NCI-H1048 (cell line): ENCODE data around the gene NPLOC4.
"Not testable (repeated sequence)": the region's sequence is repeated elsewhere in the genome, so short reads cannot be mapped to it uniquely, and the experiment has no call there.

Experiments
- DNase-seq: peaks from one replicate; lab custom pipeline; 2025; lab: John Stamatoyannopoulos, UW

NPLOC4 gene

DNA sequence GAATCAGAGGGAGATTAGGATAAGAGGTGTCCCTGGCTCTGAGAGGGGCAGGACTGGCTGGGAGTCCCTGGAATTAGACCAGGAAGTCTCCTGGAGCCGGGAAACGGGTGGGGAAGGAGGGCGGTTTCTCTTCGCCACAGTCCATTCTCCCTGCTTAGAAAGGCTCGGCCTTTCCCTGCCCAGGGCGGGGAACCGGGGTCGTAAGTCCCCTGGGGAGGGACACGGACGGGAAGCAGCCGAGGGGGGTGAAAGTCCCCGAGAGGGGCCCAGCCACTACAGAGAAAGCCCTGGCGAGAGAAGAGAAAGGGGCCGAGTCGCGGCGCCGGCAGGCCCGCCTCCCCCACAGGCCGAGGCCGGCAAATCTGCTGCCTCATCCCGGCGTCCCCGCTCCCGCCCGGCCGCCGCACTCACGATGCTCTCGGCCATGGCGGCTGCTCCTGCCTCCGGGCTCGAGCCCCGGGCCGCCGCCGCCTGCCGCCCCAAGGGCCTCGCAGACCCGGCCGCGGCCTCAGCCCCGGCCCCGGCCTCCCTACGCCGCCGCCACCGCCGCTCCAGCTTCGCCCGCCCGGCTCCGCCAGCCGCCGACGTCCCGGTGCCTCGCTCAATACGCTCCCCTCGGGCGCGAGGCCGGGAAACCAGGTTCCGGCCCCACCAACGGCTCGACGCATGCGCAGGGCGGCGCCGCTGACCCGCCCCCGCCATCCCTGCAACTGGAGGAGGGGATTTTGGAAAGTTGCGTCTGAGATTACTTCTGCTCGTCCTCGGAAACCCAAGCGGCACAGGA lies at the start of gene NPLOC4, which contains the start of gene TSPAN10:
Gene NPLOC4, minus strand, starts transcription at position 608 of the 784 bp plus-strand sequence. Its CDS starts 182 bp downstream, at position 426.
Gene TSPAN10, plus strand, starts transcription at position 692 of the 784 bp plus-strand sequence. CDS start 5,217 bp downstream, outside the sequence.
- DNase-seq = peak; percentile 46

DNA sequence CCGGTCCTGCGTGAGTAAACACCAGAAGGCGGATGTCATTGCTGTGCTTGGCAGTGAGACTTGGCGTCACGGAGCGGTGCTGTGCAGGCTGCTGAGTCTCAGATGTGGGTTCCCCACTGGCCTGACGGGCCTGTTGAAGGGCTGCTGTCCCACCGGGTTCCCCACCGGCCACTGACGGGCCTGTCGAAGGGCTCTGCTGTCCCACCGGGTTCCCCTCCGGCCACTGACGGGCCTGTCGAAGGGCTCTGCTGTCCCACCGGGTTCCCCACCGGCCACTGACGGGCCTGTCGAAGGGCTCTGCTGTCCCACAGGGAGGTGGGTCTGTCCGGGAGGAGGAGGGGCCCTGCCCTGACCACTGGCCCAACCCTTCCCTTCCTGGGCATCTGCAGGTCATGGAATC lies 49.7 kb upstream of the NPLOC4 start:
- no peak for DNase-seq

DNA sequence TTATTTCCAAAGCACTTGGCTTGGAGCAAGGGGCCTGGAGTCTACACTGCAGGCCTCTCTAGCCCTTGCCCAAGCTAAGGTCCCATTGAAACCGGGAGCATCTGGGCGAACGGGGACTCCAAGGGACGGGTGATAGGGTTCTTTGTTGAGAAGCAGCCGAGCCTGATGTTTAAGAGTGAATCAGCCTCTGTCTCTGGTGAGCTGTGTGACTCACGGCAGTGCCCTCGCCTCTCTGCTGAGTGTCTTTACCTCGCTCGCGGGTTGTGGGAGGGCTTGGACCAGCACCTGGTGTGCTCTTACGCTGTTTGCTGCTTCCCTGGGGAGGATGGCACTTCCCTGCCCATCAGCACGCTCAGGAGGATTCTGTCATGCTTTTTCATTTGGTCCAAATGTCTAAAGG lies 48.2 kb upstream of the NPLOC4 start:
- no peak for DNase-seq

DNA sequence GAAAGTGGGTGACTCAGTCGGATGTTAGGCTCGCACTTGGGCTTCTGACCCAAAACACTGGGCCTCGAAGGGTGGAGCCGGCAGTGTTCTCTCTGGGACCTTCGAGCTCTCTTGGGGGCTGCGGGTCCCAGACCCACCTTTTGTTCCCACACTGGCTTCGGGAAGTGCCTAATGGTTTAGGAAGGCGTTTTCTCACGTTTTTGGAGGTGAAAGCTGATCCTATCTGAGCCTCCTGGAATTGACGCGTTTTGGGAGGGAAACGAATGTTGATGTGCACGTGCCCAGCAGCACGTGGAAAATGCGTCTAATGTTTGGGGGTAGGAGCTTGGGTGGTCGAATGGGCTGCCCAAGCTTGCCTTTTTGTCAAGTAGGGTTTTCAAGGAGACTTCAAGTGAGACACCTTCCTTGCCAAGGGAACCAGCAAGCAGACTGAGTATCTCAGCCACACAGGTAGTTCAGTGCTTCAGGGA lies 47.6 kb upstream of the NPLOC4 start:
- DNase-seq = no peak

DNA sequence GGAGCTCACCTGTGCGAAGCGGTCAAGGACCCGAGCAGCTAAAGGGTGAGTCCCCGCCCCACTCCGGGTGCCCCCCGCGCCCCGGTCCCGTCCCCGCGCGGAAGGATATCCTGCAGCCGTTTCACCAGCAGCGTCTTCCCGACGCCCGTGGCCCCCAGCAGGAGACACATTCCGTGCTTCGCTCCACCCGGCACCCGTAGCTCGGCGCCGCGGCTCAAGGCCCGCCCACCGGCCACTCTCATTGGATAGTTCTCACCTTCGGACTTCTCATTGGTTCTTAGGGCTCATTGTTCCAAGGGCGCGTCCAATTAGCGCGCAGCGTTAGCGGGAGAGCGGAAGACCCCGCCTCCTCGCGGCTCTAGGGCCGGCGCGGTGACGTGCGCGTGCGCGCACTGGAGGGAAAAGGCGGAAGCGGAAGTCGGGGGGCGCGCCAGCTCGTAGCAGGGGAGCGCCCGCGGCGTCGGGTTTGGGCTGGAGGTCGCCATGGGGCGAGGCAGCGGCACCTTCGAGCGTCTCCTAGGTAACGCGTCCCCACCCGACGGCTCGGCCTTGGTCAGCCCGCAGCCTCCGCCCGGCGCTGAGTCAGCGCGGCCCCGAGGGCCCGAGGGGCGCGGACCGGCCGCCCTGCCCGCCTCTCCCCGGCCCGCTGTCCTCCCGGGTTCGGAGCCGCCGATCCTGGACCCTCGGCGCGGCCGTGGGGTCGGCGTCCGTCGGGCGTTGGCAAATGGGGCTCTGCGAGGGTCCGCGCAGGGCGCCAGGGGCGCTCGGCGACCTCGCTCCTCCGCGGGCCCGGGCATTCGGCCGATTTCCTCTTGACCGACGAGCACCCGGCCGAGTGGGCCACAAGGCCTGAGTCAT lies 46.9 kb upstream of the NPLOC4 start, which contains the start of the genes ARL16 and HGS:
Gene ARL16, minus strand, starts transcription at position 214 of the 858 bp plus-strand sequence. Its CDS starts 44 bp downstream, at position 170.
Gene HGS, plus strand, starts transcription at position 428 of the 858 bp plus-strand sequence. Its CDS starts 56 bp downstream, at position 484.
- peak; percentile 97 for DNase-seq

DNA sequence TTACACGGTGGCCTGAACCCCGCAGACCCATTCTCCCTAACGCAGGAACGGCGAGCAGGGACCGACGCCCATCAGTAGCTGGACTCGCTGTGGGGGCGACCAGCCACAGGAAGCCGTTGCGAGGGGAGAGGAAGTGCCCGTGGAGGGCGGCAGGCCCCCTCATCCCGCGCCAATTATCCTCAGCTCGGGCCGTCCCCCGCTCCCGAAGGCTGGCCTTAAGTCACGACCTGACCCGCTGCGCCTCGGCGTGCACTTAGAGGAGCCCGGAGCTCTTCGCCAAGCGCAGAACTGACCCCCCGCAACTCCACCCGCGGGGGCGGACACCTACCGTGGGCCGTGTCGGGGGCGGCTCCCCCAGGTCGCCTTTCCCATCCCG lies 46.3 kb upstream of the NPLOC4 start:
- DNase-seq = no peak

DNA sequence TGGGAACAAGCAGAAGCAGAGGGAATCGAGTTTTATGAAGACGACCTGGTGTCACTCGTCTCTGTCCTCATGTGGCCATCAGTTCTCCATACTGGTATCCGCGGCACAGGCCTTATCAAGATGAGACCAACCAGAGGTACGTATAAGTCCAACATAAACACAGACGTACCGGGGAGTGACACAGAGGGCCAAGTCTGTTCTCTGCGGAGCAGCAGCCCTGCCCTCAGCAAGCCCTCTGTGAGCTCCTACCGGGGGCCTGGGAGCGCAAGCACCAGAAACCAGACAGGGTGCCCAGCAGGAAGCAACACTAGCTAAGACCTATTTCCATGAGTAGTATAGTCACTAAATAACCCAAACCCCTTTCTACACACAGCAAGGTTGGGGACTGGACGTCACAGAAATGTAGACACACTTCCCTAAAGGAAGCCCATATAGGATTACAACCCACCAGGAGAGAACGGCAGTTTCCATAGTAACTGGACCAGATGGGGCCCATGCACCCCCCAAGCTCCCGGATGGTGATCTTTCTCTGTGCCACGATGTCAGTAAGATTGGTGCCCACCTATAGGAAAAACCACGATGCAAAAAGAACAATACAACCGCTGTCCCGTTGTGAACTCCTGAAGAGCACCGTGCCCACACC lies 45.8 kb upstream of the NPLOC4 start:
- DNase-seq = no peak

DNA sequence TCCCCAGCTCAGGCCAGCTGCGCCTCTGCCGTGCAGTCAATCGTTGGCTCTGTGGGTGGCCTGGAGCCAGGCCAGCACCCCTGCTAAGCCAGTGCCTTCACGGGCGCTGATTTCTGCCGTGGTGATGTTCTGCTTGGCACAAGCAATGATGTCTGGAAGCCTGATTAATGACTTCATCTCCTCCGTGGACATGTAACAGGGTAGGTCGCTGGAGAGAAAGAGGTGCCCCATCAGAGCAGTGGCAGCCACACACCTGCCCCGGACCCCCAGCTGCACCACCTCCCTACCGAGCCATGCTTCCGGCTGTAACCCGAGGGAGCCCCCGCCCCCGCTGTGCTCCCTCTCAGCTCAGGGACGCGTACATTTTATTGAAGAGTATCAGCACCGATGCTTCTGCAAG lies 44.8 kb upstream of the NPLOC4 start:
- no peak for DNase-seq

DNA sequence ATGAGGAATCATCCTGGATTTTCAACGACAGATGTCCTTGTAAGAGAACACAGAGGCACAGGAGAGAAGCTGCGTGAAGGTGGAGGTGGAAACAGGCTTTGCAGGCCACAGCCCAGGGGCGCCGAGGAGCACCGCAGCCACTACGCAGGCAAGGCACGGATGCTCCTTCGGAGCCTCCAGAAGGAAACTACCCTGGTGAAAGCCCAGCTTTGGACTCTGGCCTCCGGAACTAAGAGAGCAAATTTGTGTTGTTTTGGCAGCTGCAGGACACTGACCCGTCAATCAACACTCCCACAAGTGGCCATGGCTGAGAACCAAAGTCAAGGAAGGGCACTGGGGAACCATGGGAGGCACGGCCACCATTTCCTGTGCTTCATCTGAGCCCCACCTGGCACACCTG lies 43.2 kb upstream of the NPLOC4 start:
- no peak for DNase-seq

DNA sequence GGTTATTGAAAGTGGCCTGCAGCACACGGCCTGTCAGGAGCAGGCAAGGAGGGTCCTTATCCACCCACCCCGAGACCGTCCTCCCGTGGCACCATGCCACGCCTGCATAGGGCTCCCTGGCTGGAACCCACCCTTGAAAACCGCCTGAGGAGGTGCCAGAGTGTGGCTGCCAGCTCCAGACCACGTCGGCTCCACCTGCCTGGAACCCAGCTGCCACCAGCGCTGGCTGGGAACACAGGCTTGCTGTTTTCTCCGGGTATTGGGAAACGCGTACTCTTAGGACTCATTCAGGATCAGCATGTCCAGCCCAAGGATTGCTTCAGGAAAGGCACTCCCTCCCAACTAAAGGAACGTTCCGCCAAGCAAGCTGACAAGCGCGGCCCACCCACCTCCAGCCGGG lies 40.0 kb upstream of the NPLOC4 start:
- DNase-seq = no peak

DNA sequence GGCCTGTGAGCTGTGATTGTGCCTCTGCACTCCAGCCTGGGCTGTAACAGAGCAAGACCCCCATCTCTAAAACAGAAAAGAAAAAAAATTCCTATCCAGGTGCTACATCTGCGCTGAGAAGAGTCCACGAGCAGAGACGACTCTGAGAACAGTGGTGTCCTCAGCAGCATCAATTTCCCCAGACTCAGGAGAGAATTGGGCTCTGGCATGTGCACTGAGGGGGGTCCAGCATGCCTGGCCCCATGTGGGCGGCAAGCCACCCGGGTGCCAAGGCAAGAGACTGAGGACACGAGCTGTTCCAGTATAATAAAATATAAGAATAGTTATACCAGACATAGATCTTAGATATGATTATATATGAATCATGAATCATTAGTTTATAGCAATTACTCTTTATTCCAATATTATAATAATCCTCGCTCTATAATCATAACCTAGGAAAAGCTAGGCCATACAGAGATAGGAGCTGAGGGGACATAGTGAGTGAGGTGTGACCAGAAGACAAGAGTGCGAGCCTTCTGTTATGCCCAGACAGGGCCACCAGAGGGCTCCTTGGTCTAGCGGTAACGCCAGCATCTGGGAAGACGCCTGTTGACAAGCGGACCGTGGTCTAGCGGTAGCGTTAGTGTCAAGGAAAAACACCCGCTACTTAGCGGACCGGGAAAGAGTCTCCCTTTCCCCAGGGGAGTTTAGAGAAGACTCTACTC lies 38.8 kb upstream of the NPLOC4 start:
- DNase-seq = not testable (repeated sequence)

DNA sequence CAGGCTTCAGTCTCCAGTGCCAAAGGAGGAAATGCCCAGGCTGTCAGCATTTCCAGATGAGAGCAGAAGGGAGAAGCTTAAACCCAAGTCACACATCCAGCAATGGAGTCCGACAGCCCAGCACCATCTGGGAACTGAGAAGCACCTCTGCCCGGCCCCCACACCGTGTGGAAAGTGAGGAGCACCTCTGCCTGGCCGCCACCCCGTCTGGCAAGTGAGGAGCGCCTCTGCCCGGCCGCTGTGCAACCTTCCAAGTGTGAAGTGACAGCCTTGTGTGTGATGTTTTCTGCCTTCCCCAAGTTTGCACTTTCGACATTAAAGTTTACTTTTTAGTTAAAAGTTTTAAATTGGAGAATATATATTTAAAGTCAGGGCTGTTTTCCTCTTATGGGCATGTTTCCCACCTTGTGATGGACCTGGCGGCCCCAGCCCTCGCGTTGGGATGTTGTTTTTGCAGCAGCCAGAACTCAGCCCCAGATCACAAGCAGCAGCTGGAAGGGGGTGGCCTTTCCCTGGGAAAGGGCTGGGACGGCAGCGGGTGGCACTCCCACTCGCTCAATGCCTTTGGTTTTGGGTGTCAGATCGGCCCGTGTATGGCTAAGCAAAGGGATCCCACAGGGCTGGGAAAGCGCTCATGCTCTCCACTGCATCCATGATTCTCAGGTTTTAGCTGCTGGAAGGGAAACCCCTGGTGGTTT lies 36.8 kb upstream of the NPLOC4 start:
- DNase-seq = no peak

DNA sequence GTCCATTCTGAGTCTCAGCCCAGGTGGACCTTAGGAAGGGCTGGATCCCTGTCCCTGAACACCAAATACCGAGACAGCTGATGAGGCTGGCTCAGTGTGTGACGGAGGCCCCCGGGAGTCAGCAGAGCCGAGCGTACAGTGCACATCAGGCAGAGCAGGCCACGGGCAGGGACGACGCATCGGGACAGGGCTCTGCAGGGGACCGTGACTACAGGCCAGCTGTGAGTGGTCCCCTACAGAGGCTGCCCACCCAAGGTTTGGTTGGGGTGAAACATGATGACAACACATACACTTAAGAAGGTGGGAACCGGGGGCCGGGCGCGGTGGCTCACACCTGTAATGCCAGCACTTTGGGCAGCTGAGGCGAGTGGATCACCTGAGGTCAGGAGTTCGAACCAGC lies 36.0 kb upstream of the NPLOC4 start:
- no peak for DNase-seq

DNA sequence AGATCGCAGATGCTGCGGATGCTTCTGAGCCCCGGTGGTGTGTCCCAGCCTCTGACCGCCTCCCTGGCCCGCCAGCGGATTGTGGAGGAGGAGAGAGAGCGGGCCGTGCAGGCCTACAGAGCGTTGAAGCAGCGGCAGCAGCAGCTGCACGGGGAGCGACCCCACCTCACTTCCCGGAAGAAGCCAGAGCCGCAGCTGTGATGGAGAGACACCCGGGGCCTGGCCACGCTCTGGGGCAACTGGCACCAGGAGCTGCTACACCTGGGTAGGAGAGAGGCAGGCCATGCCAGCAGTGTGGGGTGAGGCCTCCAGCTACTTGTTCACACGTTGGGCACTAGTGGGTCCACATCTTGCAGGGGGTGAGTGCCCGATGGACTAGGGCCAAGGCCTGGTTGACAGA lies 35.6 kb upstream of the NPLOC4 start:
- DNase-seq = no peak

DNA sequence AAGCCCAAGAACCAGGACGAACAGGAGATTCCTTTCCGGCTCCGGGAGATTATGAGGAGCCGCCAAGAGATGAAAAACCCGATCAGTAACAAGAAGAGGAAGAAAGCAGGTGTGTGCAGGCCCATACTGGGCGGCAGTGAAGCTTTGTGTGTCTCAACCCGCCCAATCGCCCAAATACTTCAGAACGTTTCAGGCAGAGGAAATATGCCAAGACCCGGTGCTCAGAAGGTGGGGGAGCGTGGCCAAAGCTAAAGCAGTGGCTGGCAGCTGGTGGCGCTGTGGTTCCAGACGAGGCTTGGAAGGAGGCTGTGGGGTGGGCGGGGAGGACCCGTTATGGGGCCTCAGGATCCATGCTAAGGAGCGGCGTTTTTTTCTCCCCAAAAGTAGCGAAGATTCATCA lies 30.8 kb upstream of the NPLOC4 start:
- no peak for DNase-seq

DNA sequence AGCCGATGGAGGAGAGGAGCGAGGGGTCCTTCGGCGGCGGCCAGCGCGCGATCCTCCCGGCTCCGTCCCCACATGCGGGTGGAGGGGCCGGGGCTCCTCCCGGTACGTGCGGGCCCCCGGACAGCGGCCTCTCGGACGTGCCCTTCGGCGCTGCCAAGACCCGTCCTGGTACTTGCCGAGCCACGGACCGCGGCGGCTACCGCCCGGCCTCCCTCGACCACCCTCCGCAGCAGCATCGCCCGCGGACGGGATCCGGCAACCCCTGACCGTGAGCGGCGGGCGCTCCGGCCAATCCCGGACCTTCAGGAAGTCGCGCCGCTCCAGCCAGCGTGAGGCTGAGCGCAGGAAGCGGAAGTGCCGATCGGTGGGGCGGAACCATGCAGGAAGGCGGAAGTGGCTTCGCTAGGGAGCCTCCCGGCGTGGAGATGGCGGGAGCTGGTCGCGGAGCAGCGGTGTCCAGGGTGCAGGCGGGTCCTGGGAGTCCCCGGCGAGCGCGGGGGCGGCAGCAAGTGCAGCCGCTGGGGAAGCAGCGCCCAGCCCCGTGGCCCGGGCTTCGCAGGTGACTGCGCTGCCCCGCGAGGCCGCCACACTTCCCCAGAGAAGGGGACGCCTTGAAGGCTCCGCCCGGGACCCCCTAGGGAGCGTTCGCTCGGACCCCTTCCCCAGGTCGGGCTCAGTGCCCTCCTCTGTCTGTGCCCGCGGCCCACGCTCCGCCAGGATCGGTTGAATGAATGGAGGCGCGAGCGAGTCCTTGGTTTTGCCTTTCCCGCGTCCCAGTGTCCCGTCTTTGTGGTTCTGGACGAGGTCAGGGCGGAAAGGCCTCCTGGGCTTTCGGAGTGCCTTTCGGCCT lies 29.7 kb upstream of the NPLOC4 start, which contains the start of the genes CCDC137 and OXLD1:
Gene CCDC137, plus strand, starts transcription at position 396 of the 850 bp plus-strand sequence. Its CDS starts 30 bp downstream, at position 426.
Gene OXLD1, minus strand, starts transcription at position 264 of the 850 bp plus-strand sequence. Its CDS starts 28 bp downstream, at position 236.
- peak; percentile 82 for DNase-seq

DNA sequence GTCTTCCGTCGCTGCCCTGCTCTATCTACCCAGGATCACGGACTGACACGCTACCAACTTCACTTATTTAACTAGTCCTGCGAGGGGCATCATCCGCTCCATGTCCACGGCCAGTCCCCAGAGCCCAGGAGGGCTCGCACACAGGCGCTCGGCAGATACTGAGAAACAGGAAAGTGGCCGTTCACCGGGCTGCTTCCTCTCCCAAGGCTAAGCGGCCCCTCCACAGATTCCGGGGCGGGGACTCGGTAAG lies 29.1 kb upstream of the NPLOC4 start:
- DNase-seq = no peak

DNA sequence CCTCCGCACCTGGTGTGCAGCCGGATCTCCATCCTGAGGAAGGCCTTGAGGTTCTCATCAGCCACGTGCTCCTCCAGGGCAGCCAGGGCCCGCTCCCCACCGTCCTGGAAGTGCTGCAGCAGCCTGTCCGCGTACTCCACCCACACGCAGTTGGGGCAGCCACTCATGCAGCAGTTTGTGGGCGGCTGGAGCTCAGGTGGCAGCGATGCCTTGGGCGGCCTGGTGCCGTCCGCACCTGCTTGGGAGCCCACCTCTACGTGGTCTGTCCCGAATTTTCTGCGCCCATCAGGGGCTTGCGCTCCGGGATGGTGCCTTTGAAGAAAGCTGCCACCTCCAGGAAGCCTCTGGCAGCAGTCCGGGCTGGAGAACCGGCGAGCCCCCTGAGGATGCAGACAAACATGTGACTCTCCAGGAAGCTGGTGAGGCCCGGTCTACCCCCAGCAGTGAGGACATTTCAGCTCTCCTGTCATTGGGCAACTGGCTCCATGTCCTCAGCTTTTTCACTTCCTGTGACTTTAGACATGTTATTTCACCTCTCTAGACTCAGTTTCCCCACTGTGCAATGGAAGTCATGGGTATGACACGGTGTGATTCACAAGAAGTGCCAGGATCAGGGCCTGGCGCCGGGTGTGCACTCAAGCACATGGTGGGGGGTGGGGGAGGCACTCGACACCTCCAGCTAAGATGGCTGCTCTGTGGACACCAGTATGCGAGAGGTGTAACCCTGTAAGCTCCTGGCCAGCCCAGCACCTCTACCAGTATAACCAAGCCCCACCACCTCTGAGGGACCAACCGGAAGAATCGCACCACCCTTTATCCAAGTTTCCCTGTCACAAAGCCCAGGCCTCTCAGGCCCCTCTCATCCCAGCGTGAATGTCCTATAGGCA lies 28.5 kb upstream of the NPLOC4 start:
- DNase-seq = no peak

DNA sequence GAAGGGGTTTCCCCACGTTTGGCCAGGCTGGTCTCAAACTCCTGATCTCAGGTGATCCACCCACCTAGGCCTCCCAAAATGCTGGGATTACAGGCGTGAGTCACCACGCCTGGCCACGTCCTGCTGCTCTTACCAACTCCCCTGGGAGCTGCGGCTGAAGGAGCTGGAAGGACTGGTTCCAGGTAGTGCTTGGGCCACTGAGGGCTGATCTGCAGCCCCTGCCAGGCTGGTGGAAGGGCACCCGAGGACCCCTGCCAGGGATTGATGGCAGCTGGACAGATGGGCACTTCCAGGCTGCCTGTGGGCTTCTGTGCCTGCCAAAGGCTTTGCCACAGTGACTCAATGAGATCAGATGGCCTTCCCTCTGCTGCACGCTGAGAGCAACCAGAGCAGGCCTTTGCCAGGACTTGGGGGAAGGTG lies 27.1 kb upstream of the NPLOC4 start:
- no peak for DNase-seq
